ENCODE results near the gene MYCBP2.

- TF ChIP-seq POLR2A (IDR thresholded peaks at IDR 0.05) (no peak), CTCF (IDR thresholded peaks at IDR 0.05) (no peak)
Measured at GRCh38 chr13:77177646-77178045, 149.2 kb downstream of the MYCBP2 start.
